Pulmonary artery endothelial cell (primary cell): ENCODE measurements around the gene TMSB10. TPM values are rescaled to one million over a fixed set of nuclear protein-coding genes. Genes with fewer than 3 reads are reported as not detected.

ENCODE experiments used
- DNase-seq: peaks from one replicate; pipeline ENCODE4 v3.0.0-alpha.2; 2011; ENCODE audit warnings: low read depth, low spot score
- total RNA-seq: library from RNA; depleted of rRNA; stranded (reverse); fragments of >200 nt; gene quantifications from 2 replicates; pipeline ENCODE4 v1.2.3, GENCODE V29; 2014

Gene TMSB10
- total RNA-seq, 1 donor from 2014 or later, result 8,135 TPM

DNA sequence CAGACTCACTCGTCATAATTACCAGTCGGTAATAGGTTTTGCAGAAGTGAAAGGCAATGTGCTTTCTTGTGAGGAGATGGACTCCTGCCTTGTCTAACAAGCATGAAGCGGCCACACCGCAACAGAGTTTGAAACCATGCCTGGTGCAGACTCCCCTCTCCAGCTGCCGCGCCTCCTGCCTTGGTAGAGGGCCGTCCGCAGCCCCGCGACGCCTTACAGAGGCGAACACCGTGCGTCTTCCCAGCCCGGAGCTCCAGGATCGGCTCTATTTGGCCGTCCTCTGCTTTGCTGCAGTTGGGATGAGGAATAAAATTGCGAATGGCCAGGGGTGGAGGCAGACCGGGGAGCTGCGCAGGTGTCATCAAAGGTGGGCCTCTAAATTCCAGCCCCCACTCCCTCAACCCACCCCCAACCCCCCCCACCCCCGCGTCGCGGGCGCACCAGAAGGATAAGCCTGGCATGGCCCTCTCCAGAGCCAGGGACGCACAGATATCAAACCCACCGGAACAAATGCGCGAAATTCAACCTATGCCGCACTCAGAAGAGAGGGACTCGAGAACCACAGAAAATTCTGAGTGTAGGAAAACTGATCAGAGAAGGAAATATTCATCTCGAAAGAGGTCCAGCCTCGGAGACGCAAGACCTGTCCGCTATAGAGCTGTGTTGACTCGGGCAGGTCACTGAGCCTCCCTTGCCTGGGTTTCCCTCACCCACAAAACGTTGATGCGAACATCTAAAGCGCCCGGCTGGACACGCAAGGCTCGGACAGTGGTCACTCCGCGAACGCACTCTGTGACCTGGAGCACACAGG is 25.7 kb upstream of the TMSB10 start:
- DNase-seq, result no peak

GRCh38 chr2:84880395-84880644 is 25.1 kb upstream of the TMSB10 start:
- DNase-seq, result no peak

- DNase-seq, result no peak
These were observed 24.6 kb upstream of the TMSB10 start, which contains the start of gene TRABD2A for GRCh38 chr2:84880645-84881521. Gene TRABD2A (minus strand): TSS chr2:84881084. CDS start chr2:84881039, 45 bp downstream.

GRCh38 chr2:84881581-84882413 is 23.7 kb upstream of the TMSB10 start:
- peak; percentile 40 for DNase-seq

DNA sequence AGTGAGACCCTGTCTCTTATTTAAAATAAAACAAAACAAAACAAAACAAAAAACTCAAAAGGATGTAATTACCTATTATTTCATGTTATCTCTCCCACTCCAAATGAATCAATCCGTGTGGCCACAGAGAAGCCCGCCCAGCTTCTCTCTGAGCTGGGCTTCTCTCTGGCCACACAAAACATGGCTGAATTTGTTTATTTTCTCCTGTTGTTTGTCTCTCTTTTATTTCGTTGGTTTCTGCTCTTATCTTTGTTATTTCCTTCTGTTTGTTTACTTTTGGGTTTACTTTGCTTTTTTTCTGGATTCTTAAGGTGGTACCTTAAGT is 23.1 kb upstream of the TMSB10 start:
- DNase-seq, result no peak

GRCh38 chr2:84882775-84883550 is 22.5 kb upstream of the TMSB10 start:
- DNase-seq, result no peak

DNA sequence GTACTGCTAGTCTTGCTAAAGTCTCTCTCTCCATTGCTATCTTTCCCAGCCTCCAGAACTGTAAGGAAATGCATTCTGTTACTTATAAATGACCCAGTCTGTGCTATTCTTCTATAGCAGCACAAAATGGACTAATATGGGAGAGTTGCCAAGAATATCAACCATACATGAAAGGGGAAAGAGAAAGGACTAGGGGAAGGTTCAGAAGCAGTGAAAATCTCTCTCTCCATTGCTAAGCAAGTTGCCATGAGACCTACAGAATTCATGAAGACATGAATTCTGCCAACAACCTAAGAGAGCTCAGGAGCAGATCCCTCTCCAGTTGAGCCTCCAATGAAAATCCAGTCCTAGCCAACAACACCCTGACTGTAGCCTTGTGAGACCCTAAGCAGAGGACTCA is 21.0 kb upstream of the TMSB10 start:
- DNase-seq, result no peak

DNA sequence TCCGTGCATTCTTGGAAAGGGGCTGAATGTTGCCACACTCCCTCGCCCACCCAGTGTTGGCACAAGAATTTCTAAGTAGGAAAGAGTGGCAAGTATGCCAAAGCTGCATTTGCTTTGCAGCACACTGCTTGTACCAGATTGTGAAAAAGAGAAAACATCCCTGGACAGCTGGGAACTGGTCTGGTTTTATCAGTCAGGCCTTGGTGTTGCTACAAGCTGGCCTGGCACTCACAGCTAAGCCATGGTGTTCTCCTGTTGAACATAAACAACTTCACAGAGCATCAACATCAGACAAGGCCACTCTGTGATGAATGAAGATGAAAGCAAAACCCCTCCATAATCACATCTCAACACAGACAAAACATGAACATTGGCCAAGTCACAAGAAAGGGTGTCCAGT is 20.3 kb upstream of the TMSB10 start:
- no peak for DNase-seq

DNA sequence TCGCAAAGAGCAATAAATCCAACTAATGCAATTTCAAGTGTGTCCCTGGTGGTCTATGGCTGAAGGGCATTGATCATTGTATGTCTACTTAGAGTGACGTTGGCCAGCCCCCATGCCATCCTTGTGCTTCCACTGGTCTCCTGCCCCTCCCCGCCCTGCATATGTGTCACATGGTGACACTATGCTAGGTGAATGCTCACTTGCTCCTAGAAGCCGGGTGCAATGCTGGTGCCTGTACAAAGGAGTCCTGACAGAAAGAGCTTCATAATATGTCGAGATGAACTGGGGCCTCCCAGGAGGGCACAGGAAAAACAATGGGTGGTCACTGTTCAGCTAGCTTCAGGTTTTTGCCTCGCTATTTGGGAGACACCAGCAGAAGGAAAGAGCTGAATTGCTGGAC is 18.7 kb upstream of the TMSB10 start:
- no peak for DNase-seq

DNA sequence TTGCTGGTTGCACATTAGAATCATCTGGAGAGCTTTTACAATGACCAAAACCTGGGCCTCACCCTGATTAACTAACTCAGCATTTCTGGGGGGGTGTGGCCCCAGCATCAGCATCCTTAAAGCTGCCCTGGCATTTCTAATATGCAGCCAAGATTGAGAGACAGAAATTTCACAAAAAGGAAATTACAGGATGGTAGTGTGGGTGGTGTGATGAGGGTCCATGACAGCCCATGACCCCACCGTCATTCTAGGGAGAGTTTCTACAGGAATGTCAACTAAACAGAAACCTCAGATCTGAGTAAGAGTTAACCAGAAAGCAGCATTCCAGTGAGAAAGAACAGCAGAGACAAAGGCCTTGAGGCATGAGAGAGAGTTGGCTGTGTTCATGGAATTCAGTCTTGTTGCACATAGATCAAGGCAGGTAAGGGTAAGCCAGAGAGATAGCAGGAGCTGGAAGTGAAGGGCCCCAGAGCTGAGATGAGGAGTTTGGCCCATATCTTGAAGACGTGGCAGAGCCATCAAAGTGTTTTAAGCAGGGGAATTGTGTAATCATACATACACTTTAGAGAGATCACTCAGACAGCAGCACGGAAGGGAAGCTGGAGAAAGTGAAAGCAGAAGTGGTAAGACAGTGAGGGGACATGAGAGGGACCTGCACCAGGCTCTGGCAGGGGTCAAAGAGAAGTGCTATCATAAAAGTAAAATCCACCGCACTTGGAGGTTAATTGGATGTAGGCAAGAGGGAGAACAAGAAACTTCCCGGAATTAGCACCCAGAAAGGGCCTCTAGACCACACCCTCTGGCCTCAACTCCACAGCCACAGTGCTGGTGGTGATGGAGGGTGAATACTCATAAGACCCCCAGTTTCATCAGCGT is 16.8 kb upstream of the TMSB10 start:
- no peak for DNase-seq

- no peak for DNase-seq
These were observed 16.1 kb upstream of the TMSB10 start for GRCh38 chr2:84889332-84889731.

- DNase-seq, result no peak
These were observed 14.0 kb upstream of the TMSB10 start for GRCh38 chr2:84891355-84892010.

DNA sequence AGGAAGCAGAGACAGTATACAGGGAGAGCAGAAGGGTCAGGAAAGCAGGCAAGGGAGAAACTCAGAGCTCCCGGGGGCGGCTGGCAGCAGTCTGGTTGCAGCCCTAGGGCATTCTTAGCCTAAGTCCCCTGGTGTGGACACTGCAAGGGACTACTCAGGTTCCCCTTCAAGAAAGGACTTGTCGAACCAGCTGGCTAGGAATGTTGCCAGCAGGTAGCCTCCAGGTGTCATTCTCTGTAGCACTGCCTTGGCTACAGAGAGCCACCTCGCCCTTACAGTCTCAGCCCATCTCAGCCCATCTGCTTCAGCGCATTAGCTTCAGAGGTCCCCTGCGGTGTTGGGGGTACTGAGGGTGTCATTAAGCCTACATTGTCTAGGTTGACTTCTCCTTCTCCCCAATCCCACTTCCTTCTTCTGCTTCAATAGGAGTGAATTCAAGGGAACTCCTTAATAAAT is 11.3 kb upstream of the TMSB10 start:
- DNase-seq, result no peak

DNA sequence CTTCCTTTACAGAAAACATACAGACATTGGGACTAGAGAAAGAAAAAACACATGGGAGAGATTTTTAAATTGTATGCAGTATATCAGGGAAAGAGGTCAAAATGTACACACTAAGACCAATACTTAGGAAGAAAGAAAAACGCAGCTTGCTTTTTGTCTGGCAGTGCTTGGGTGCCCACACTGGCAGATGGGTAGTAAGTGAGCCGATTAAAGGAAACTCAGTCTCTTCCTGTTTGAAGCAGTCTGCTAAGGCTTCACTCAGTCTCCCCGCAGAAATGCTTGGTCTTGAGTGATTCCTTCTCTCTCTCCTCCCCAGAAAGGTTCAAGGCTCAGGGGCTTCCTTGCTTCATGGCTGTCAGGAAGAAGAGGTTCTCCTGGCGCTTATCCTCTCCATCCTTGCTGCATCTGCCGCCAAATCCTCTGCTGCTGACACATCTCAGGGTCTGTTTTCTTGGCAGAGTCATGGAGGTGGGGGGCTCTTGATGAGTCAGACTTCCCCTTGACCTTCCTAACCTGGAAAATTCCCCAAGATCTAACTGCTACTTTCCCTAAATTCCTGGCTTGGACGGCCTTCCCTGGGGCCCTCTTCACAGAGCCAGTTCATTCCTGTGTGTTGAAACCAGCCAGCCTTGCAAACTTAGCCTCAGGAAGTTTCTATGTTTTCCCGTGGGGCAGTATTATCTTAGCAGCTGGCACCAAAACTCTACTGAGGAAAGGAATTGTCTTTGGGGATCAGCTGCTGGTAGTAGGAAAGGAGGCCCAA is 10.5 kb upstream of the TMSB10 start:
- no peak for DNase-seq

DNA sequence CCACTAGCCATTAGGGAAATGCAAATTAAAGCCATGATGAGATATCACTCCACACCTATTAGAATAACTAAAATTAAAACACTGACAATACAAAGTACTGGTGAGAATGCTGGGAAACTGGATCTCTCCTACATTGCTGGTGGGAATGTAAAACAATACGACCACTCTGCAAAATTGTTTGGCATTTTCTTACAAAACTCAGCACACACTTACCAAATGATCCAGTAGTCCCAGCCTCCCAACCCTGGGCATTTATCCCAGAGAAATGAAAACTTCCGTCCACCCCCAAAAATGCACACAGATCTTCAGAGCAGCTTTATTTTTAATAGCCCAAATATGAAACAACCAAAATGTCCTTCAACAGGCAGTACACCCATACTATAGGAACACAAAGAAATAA is 8.9 kb upstream of the TMSB10 start:
- no peak for DNase-seq

DNA sequence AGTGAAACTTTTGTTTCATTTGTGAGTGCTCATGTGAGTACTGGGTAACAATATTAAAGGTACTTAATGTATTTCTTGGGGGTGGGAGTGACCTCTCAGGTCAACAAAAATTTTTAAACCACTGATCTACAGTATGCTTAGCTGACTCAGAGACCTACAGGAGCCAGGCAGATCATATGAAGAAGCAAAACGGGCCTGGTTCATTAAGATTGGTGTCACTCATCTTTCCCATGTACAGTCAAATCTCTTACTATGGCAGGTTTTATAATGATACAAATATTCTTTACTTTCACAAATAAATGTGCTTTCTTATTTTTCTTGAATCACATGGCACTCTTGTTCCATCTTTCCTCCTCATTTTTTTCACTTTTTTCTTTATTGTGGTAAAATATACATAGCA is 7.7 kb upstream of the TMSB10 start:
- no peak for DNase-seq

- DNase-seq, result no peak
These were observed 5.9 kb upstream of the TMSB10 start for GRCh38 chr2:84899304-84900204.

- no peak for DNase-seq
These were observed 4.5 kb upstream of the TMSB10 start for GRCh38 chr2:84900971-84901370.
